Activated CD4-positive, alpha-beta T cell treated with anti-CD3 and anti-CD28 coated beads for 4 hours (primary cell): Measurements from ENCODE around the gene ZFP36L2.

Source experiments
- DNase-seq, 2 donors: peaks; one replicate each; pipeline ENCODE4 v3.0.0-alpha.2; 2020

The ZFP36L2 gene

GRCh38 chr2:43226558-43226954 lies at the start of gene ZFP36L2:
Gene ZFP36L2 (minus strand): TSS chr2:43226606. CDS start chr2:43226315, 291 bp downstream.
- peak; percentile 93 to 96 for DNase-seq

- DNase-seq, result no peak
These were observed 48.3 kb upstream of the ZFP36L2 start for GRCh38 chr2:43274721-43275120.

GRCh38 chr2:43274055-43274454 lies 47.6 kb upstream of the ZFP36L2 start:
- DNase-seq, result no peak

- DNase-seq, result no peak
These were observed 47.1 kb upstream of the ZFP36L2 start for GRCh38 chr2:43273529-43273928.

GRCh38 chr2:43270930-43271615 lies 44.7 kb upstream of the ZFP36L2 start:
- no peak for DNase-seq

- no peak for DNase-seq
These were observed 44.1 kb upstream of the ZFP36L2 start for GRCh38 chr2:43270461-43270860.

- DNase-seq, result no peak
These were observed 43.3 kb upstream of the ZFP36L2 start for GRCh38 chr2:43269706-43270105.

GRCh38 chr2:43269074-43269572 lies 42.7 kb upstream of the ZFP36L2 start:
- DNase-seq, result no peak

GRCh38 chr2:43268066-43268953 lies 41.9 kb upstream of the ZFP36L2 start:
- no peak for DNase-seq

GRCh38 chr2:43267381-43267780 lies 41.0 kb upstream of the ZFP36L2 start:
- no peak for DNase-seq

- DNase-seq, result no peak
These were observed 40.3 kb upstream of the ZFP36L2 start for GRCh38 chr2:43266711-43267111.

- DNase-seq, result no peak
These were observed 39.0 kb upstream of the ZFP36L2 start for GRCh38 chr2:43265421-43265820.

GRCh38 chr2:43265001-43265400 lies 38.6 kb upstream of the ZFP36L2 start:
- DNase-seq, result no peak

- DNase-seq, result no peak
These were observed 36.5 kb upstream of the ZFP36L2 start for GRCh38 chr2:43262951-43263350.

GRCh38 chr2:43262239-43262638 lies 35.8 kb upstream of the ZFP36L2 start:
- DNase-seq, result no peak

- no peak for DNase-seq
These were observed 33.1 kb upstream of the ZFP36L2 start for GRCh38 chr2:43259512-43259911.

- no peak for DNase-seq
These were observed 32.2 kb upstream of the ZFP36L2 start for GRCh38 chr2:43258547-43259156.

GRCh38 chr2:43255296-43255910 lies 29.0 kb upstream of the ZFP36L2 start:
- no peak for DNase-seq

- DNase-seq, result no peak
These were observed 27.9 kb upstream of the ZFP36L2 start for GRCh38 chr2:43254331-43254730.

GRCh38 chr2:43251171-43251731 lies 24.8 kb upstream of the ZFP36L2 start:
- DNase-seq, result no peak

GRCh38 chr2:43250015-43250414 lies 23.6 kb upstream of the ZFP36L2 start:
- DNase-seq, result no peak

- DNase-seq, result no peak
These were observed 22.2 kb upstream of the ZFP36L2 start for GRCh38 chr2:43248621-43249020.

- DNase-seq, result no peak
These were observed 20.2 kb upstream of the ZFP36L2 start for GRCh38 chr2:43246641-43247040.
